NK-92 (cell line): ENCODE measurements around the gene OXTR.

Source experiments
- DNase-seq: peaks from one replicate; lab custom pipeline; 2025; ENCODE audit not compliant: unreplicated experiment; lab: John Stamatoyannopoulos, UW

The OXTR gene

GRCh38 chr3:8767667-8768363, 1.6 kb downstream of the OXTR start:
- no peak for DNase-seq

GRCh38 chr3:8767256-8767666, 2.2 kb downstream of the OXTR start:
- no peak for DNase-seq

DNA sequence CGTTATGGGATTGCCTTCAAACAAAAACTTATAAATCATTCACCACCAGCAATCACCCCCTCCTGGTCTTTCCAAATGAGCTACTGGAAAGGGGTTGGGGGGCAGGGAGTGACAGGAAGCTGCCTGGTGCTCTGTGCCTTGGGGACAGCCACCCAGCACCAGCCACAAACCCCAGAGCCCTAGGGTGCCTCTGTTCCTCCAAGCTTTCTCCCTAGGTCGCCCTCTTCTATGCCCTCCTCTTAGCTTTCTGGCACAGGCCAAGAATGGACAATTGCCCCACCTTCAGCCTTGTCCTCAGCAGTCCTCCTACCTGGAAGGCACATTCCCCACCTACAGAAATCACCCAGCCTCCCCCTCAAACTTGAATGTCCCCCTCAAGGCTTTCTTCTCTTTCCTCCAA, 3.3 kb downstream of the OXTR start:
- no peak for DNase-seq

- no peak for DNase-seq
Measured at GRCh38 chr3:8765528-8765927, 3.9 kb downstream of the OXTR start.

- no peak for DNase-seq
Measured at GRCh38 chr3:8764528-8764927, 4.9 kb downstream of the OXTR start.

GRCh38 chr3:8762607-8763377, 6.6 kb downstream of the OXTR start:
- no peak for DNase-seq

GRCh38 chr3:8761866-8762265, 7.5 kb downstream of the OXTR start:
- no peak for DNase-seq

DNA sequence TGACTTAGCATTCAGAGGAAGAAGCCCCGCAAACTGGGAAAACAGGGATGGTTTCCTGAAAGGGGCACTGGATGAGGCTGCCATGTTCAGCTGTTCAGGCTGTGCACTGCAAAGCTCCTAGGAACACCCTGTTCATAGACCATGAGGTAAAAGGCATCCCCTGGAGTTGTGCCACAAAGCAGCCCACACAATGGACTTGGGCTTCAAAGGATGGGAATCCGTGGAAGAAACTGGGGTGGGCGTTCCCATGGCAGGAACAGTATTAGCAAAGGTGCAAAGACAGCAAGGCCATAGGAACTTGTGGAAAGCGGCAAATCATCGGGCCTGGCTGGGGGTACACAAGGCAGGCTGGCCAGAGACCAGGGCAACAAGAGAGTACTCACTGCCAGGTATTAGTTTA, 8.9 kb downstream of the OXTR start:
- no peak for DNase-seq

DNA sequence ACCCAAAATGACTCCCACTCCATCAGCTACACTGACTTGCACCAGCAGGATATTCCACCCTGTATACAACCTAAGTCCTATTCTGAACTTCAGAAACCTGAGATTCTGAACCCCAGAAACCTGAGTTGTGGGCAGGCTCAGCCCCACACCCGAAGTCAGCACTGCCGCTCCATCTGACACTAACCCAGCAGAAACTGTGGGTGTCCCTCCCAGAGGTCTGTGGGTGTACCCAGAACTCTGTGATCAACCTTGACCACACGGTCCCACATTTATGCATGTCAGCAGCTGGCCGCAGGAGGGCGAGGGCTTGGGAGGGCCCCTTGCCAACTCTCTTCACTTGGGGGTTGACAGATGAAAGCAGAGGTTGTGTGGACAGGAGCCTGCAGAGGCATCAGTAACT, 9.3 kb downstream of the OXTR start:
- DNase-seq = no peak

- no peak for DNase-seq
Measured at GRCh38 chr3:8759038-8759707, 10.2 kb downstream of the OXTR start.

DNA sequence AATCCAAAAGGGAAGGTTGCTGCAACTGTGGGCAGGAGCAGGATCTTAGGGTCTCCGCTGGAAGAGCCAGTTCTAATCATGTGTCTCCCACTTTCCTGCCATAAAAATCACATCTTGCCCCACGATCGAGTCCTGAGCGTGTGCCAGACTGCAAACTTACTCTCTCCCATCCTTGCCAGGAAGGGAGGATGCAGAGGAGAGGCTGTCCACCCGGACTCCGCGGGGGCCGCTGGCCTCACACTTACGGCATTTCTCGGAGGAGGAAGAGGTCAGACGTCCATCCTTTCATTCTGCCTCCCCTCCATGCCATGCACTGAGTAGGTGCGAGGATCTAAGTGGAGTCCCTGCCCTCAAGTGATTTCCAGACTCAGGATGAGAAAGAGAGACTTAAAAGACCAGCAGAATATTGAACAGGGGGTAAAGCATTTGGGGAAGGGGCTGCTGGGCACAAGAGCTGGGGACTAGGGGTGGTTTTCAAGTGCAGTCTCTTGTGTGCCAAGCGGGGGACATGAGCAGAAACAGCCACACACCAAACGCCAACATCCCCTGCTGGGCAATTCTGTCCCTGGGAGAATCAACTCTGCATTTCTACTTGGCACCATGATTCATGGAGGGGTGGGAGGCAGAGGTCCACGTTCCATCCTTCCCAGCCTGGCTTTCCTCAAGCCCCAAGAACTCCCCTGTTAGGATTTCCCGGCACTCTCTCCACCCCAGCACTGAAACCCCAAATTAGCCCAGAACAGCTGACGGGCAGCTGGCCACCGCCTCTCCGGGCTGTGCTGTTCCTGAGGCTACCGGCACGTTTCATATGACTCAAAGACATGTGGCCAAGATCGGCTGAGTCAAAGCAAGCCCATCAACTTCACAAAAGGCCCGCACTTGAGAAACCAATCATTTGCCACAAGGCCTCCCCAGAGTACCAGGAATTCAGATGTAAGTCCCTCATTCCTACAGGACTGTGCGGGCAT, 11.6 kb downstream of the OXTR start:
- DNase-seq = no peak

DNA sequence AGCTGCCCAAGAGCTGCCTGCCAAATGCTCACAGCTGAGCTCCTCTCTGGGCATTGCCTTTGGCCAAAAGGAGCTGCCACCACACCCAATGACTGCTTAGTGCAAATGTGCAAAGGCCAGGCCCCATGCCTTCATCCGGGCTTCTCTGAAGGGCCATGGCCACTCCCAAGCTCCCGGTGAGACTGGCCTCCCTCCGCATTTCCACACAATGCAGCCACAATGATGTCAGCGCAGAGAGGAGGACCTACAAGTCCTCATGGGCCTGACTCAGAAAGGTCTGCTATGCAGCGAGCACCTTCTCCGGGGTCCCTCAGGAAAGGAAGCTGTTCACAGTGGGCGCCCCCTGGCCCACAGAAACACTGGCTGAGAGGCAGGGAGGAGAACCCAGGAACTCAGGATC, 12.7 kb downstream of the OXTR start:
- no peak for DNase-seq

GRCh38 chr3:8755564-8756237, 13.7 kb downstream of the OXTR start:
- DNase-seq = no peak

GRCh38 chr3:8755097-8755496, 14.3 kb downstream of the OXTR start:
- DNase-seq = no peak

- no peak for DNase-seq
Measured at GRCh38 chr3:8752832-8753231, 16.6 kb downstream of the OXTR start.

- DNase-seq = no peak
Measured at GRCh38 chr3:8749316-8749715, 20.1 kb downstream of the OXTR start.

- DNase-seq = no peak
Measured at GRCh38 chr3:8746780-8747345, 22.6 kb downstream of the OXTR start.

DNA sequence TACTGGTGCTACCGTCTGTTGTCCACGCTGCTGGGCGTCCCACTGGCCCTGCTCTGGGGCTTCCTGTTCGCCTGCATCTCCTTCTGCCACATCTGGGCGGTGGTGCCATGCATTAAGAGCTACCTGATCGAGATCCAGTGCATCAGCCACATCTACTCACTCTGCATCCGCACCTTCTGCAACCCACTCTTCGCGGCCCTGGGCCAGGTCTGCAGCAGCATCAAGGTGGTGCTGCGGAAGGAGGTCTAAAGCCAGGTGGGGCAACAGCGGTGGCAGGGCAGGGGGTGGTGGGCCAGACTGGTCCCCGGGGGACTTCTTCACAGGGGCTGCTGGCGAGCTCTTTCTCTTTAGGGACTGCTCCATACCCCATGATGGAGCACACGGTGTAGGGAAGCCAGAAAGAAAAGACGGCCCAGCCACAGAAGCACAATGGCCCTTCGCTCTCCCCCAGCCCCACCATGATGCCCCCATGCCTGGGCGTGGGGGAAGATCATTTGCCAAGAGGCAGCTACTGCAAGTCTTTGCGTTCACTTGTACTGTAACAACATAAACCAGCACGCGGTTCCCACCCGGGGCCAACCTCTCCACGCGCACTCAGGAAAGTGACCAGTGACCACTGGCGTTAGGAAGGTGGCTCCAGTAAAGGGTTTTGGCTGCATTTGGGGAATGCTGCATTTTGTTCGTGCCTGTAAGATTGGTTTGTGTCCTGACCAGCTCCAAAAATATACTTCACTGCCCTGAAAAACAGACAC, 23.6 kb downstream of the OXTR start:
- DNase-seq = no peak

DNA sequence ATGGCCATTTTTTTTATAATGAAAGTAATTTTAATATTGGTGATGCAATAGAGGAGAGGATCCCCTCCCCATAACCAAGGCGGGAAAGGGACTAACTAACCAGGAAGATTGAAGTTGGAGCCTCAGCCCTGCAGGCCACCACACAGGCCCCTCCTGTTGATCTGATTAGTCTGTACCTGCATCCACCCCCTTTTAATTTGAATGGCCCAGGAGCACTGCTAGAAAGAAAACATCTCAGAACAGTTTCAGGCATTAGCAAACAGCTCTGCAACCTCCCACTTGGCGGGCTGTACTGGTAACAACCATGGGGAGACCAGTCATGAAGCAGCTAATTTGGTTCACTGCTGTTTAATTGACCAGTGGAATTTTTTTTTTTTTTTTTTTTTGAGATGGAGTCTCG, 25.5 kb downstream of the OXTR start:
- no peak for DNase-seq
